GM18858 (cell line): ENCODE data around the gene GP9.
A peak's percentile ranks its signal among the peaks of the same experiment; 100 is the strongest.

Source experiments
- ATAC-seq: cut with Tn5 transposase; IDR thresholded peaks from one replicate; pipeline ENCODE4 v1.9.1; 2021; ENCODE audit not compliant: unreplicated experiment

The GP9 gene

DNA sequence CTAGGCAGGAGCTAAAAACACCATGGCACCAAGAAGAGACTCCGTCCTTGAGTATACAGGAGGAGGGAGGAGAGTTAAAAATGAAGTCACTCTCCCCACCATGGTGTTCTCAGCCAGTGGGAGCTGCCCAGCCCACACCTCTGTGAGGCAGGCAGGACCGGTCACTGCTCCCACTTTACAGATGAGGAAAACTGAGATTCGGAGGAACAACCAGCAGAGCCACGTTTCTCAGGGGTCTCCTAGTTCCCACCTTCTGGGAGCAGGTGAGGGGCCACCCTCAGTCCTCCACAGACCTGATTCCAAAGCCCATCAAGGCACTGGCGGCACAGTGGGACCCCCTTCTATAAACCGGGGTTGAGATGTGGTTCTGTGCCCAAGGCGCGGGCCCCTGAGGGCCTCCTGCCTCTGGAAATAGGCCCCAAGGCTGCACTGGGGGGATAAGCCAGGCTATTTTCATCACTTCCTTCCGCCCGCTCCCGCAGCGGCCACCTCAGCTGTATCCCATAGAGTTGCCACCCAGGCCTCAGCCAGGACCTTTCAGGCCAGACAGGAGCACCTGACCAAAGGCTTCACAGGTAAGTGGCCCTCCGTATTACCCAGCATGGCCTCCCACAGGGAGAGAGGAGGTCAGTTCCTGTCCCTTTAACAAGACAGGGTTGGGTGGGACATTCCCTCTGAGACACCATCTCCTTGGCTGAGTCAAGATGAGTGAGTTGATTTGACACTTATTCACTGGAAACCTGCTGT lies at the start of gene GP9:
GP9 (plus strand) TSS at position 504 of the 747 bp plus-strand sequence. CDS start 961 bp downstream, outside the sequence.
- no peak for ATAC-seq

DNA sequence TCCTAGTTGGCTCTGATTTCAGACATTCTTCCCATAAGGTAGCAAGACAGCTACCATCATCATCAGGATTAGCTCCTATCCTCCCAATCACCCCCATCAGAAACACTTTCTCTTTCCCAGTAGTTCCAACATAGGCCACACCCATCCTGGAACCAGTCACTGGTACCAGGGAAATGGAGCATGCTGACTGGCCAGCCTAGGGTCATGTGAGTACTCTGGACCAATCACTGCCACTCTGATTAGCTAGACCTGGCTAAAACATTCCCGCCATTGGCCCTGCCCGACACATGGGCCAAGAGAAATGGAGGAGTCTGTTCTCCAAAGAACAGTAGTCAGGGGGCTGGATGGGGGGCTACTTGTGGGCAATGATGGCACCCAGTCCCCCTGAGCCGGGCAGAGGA lies 47.1 kb upstream of the GP9 start:
- ATAC-seq, result no peak

GRCh38 chr3:129014148-129014547 lies 46.4 kb upstream of the GP9 start:
- ATAC-seq, result no peak

DNA sequence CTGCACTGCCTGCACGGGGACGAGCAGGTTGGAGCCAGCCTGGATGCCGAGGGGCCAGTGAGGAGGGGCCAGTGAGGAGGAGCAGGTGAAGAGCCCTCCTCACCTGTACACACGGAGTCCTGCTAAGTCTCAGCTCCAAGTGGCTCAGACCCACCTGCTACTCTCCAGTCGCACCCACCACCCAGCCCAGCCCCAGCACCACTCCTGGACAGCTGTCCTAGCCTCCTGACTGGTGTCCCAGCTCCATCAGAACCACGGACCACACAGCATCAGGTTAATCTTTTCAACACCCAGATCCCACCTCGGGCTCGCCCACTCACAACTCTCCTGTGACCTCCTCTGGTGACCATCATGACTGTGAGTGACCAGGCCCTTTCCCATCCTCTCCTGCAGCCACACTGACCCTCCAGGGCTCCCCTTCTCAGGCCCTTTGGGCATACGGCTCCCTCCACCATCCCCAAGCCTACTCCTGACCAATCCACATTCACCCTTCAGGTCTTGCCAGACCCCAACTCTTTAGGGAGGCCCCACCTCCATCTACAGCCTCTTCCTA lies 45.7 kb upstream of the GP9 start:
- ATAC-seq, result no peak

- no peak for ATAC-seq
Measured at GRCh38 chr3:129015388-129016105, 45.0 kb upstream of the GP9 start.

- ATAC-seq, result no peak
Measured at GRCh38 chr3:129016356-129016719, 44.2 kb upstream of the GP9 start.

- no peak for ATAC-seq
Measured at GRCh38 chr3:129016720-129017483, 43.7 kb upstream of the GP9 start.

DNA sequence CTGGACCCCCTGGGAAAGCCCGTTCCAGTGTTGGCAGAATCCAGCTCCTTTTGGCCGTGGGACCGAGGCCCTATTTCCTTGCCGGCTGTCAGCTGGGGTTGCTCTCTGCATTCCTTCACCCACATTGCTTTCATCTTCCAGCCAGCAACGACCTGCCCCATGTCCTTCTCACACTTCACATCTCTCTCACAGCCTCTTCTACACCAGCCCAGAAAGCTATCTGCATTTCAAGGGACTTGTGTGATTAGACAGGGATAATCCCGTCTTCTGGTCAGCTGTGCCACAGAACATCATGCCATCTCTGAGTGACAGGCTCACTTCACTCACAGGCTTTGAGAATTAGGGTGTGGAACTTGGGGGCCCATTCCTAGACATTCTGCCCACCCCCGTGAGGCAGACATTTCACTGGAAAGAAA lies 43.1 kb upstream of the GP9 start:
- ATAC-seq, result no peak

GRCh38 chr3:129018271-129018670 lies 42.3 kb upstream of the GP9 start:
- ATAC-seq, result no peak

DNA sequence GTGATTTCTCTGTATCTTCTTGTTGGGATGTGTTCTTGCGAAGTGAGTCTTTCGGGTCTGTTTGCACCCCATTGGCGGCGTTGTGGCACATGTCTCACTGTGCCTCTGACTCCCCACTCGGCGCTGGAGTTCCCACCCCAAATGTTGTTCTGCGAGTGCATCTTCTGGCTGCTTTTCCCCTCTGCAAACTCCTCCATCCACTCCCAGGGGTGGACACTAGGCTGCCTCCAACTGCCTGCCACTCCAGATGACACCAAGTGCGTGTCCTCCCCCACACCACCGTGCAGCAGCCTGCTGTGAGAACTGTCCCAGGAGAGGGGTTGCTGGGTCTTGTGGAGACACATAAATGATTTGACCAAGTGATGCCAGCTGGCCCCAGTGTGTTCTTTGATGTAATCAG lies 41.8 kb upstream of the GP9 start:
- ATAC-seq, result no peak

DNA sequence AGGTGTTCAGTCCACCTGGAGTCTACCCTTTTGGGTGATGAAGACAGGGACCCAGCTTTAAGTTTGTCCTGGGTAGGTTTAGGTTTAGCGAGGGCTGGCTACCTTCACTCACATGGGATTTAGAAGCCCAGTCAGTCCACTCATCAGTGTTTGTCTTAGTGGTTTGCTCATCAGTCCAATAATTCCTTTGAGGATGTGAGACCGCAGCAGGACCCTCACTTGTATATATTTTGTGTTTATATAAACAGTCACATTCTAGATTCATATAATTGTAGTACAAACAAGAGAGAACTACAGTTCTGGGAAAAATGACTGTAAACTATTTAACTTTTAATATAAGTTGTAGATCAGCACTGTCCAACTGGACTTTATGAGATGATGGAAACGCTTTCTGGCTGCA lies 41.3 kb upstream of the GP9 start:
- ATAC-seq, result no peak

GRCh38 chr3:129020691-129021090 lies 39.9 kb upstream of the GP9 start:
- no peak for ATAC-seq

- no peak for ATAC-seq
Measured at GRCh38 chr3:129021140-129021551, 39.4 kb upstream of the GP9 start.

- ATAC-seq, result no peak
Measured at GRCh38 chr3:129022114-129023007, 38.2 kb upstream of the GP9 start.

GRCh38 chr3:129023008-129023358 lies 37.6 kb upstream of the GP9 start:
- ATAC-seq, result no peak

DNA sequence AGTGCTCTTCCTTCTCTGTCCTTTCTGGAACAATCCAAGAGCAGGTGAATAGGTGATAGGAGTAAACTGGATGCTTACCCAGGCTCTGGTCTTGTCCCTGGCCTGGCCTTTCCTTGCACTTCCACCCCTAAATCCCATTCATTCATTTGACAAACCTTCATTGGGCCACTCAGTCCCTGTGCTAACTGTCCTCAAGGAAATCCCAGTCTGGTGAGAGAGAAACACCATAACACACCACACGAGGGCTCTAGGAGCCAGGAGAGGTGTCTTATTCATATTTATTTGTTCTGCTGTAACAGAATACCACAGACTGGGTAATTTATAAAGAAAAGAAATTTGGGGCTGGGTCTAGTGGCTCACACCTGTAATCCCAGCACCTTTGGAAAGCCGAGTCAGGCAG lies 36.7 kb upstream of the GP9 start:
- ATAC-seq, result no peak

- ATAC-seq, result no peak
Measured at GRCh38 chr3:129025108-129025507, 35.5 kb upstream of the GP9 start.

GRCh38 chr3:129025691-129026435 lies 34.7 kb upstream of the GP9 start:
- no peak for ATAC-seq

DNA sequence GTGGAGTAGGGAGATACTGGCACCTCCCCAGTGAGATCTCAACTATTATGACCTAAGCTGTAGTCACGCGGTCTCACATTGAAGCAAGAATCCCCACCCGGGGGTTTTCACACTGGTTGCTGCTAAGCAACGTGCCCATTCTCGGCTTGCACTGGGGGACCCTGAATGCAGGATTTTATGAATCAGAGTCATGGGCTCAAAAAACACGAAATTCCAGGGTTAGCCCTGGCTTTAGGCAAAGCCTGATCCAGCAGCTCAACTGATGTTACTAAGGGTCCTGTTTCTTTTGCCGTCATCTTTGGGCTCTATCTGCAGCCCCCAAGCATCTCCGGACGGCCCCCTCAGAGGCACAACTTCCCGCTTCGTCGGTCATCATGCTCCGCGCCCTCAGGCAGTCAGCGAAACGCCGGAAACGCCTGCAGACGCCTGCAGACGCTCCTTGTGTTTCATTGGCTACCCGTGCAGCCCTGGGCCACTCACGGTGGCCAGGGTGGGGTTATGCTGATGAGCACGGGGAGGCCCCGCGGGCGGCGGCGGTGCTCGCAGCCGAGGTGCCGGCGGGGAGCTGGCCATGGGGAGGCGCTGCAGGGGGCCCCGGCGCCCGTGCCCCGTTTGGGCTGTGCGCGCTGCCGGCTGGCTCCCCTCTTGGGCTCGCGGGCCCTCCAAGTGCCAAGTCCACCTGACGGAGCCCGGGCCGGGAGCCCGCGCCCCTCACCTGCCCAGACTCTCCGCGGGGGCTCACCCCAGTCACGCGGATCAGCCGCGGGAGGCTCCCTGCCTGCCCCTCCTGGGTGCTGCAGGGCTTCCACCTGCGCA lies 33.6 kb upstream of the GP9 start:
- ATAC-seq, result peak; percentile 97
